ENCODE measurements around the gene ENPEP.

ENPEP gene

DNA sequence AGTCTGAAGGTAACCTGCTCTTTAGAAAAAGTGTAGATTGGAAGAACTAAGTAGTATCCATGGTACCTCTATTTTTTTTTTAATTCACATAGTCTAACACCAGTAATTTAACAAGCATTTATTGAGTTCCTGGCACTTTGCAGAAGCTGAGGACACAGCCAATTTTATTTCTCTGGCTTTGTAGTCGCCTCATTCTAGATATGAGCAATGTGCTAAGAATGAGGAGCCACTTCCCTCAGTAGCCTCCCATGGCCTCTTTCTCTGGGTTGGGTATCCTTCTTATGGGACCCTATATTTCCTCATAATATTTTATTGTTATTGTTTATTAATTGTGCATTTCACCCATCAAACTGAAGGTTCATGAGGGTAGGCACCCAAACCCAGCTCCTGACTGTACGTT, 67.6 kb downstream of the ENPEP start:
- Histone ChIP-seq H3K36me3 (ENCODE audit: low read length) (no peaks in the 10 kb centered on the region), H4K20me1 (ENCODE audit: low read depth, low read length) (no peaks in the 10 kb centered on the region), H3K9ac (ENCODE audit: low read length) (no peak overlapping the region), H3K4me3 (ENCODE audit: insufficient read depth, low read length, poor library complexity, severe bottlenecking) (no peak overlapping the region), H3F3A (ENCODE audit: insufficient read depth) (no peaks in the 10 kb centered on the region), H3K27ac (ENCODE audit: low read depth, low read length) (no peak overlapping the region), H3K9me3 (ENCODE audit: insufficient read depth, low read length) (no peaks in the 10 kb centered on the region), H3K27me3 (ENCODE audit: low read length) (no peaks in the 10 kb centered on the region), H3K9me2 (replicated peaks; ENCODE audit: insufficient read depth, low read length) (no peaks in the 10 kb centered on the region), H3K4me2 (ENCODE audit: low read depth, low read length, poor library complexity, severe bottlenecking) (no peak overlapping the region), H3K79me2 (ENCODE audit: insufficient read depth, low read length) (no peaks in the 10 kb centered on the region), H2AFZ (ENCODE audit: low read depth, low read length, severe bottlenecking) (no peak overlapping the region)
- TF ChIP-seq, protein P1, sequence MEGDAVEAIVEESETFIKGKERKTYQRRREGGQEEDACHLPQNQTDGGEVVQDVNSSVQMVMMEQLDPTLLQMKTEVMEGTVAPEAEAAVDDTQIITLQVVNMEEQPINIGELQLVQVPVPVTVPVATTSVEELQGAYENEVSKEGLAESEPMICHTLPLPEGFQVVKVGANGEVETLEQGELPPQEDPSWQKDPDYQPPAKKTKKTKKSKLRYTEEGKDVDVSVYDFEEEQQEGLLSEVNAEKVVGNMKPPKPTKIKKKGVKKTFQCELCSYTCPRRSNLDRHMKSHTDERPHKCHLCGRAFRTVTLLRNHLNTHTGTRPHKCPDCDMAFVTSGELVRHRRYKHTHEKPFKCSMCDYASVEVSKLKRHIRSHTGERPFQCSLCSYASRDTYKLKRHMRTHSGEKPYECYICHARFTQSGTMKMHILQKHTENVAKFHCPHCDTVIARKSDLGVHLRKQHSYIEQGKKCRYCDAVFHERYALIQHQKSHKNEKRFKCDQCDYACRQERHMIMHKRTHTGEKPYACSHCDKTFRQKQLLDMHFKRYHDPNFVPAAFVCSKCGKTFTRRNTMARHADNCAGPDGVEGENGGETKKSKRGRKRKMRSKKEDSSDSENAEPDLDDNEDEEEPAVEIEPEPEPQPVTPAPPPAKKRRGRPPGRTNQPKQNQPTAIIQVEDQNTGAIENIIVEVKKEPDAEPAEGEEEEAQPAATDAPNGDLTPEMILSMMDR (IDR thresholded peaks at IDR 0.05; ENCODE audit: insufficient read depth, low read length, poor library complexity, severe bottlenecking) = no peak
- TF ChIP-seq EZH2phosphoT487 (conservative IDR thresholded peaks at IDR 0.05; ENCODE audit: low read length) = no peak

DNA sequence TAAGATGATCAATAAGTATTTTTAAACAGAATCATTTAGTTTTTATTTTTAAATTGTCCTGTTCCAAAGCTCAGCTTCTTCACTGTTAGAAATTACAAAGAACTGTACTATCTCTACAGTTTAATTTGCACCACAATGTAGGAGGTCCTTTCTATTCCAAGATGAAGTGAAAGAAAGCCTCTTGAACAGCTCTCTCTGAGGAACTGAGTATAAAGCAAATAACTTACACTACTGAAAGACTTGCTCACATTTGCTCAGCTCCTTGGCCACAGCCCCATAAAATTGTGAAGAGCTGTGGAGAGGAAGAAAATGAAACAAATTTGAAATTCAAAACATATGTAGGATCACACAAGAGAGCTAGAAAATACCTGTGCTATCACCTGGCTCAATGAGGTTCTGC, 68.6 kb downstream of the ENPEP start:
- Histone ChIP-seq H3K4me3 (ENCODE audit: insufficient read depth, low read length, poor library complexity, severe bottlenecking) (no peak overlapping the region), H4K20me1 (ENCODE audit: low read depth, low read length) (no peaks in the 10 kb centered on the region), H3K27me3 (ENCODE audit: low read length) (no peaks in the 10 kb centered on the region), H3K9me3 (ENCODE audit: insufficient read depth, low read length) (no peaks in the 10 kb centered on the region), H3K9ac (ENCODE audit: low read length) (no peak overlapping the region), H3K36me3 (ENCODE audit: low read length) (no peaks in the 10 kb centered on the region), H3F3A (ENCODE audit: insufficient read depth) (no peaks in the 10 kb centered on the region), H3K4me2 (ENCODE audit: low read depth, low read length, poor library complexity, severe bottlenecking) (no peak overlapping the region), H3K79me2 (ENCODE audit: insufficient read depth, low read length) (no peaks in the 10 kb centered on the region), H2AFZ (ENCODE audit: low read depth, low read length, severe bottlenecking) (no peak overlapping the region), H3K27ac (ENCODE audit: low read depth, low read length) (no peak overlapping the region), H3K9me2 (replicated peaks; ENCODE audit: insufficient read depth, low read length) (no peaks in the 10 kb centered on the region)
- TF ChIP-seq, protein P1 (IDR thresholded peaks at IDR 0.05; ENCODE audit: insufficient read depth, low read length, poor library complexity, severe bottlenecking) = no peak

DNA sequence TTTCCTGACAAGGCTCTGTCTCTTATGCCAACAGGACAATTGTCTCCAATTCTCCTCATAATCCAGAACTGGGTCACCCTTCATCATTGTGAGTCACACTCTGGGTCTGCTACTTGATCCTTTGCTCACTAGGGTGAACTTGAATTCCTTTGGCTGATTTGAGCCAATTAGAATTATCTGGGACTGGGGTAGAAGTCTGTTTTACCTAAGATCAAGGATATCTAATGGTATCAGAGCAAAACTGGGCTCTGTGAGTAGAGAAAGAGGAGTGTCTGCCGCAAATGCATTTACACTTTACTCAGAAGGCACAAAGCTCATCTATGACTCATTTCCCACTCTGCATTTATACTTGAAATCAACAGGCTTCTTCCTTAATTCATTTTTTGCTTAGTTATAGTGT, 74.3 kb downstream of the ENPEP start:
- TF ChIP-seq, protein P1 (IDR thresholded peaks at IDR 0.05; ENCODE audit: insufficient read depth, low read length, poor library complexity, severe bottlenecking) = no peak
- no peak for TF ChIP-seq EZH2phosphoT487 (conservative IDR thresholded peaks at IDR 0.05; ENCODE audit: low read length)
- Histone ChIP-seq H2AFZ (ENCODE audit: low read depth, low read length, severe bottlenecking) (no peak overlapping the region), H3K9me2 (replicated peaks; ENCODE audit: insufficient read depth, low read length) (no peaks in the 10 kb centered on the region), H3K4me3 (ENCODE audit: insufficient read depth, low read length, poor library complexity, severe bottlenecking) (no peak overlapping the region), H3K9me3 (ENCODE audit: insufficient read depth, low read length) (no peaks in the 10 kb centered on the region), H4K20me1 (ENCODE audit: low read depth, low read length) (no peaks in the 10 kb centered on the region), H3K27ac (ENCODE audit: low read depth, low read length) (no peak overlapping the region), H3K27me3 (ENCODE audit: low read length) (no peaks in the 10 kb centered on the region), H3K4me2 (ENCODE audit: low read depth, low read length, poor library complexity, severe bottlenecking) (no peak overlapping the region), H3K36me3 (ENCODE audit: low read length) (no peaks in the 10 kb centered on the region), H3F3A (ENCODE audit: insufficient read depth) (no peaks in the 10 kb centered on the region), H3K9ac (ENCODE audit: low read length) (no peak overlapping the region), H3K79me2 (ENCODE audit: insufficient read depth, low read length) (no peaks in the 10 kb centered on the region)

DNA sequence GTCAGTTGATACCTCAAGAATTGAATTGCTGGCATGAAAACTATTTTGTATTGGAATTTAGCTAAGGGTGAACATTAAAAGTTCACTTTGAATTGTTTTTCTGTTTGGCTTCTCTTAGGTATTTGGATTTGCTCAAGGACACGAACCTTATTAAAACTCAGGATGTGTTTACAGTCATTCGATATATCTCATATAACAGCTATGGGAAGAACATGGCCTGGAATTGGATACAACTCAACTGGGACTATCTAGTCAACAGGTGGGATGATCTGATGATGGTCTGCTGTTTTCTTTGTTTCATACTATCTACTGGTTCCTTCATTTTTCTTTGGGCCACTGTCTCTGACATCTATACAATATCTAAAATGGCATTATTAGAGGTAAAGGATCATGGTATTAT, 77.2 kb downstream of the ENPEP start:
- TF ChIP-seq, protein P1 (IDR thresholded peaks at IDR 0.05; ENCODE audit: insufficient read depth, low read length, poor library complexity, severe bottlenecking) = no peak
- TF ChIP-seq EZH2phosphoT487 (conservative IDR thresholded peaks at IDR 0.05; ENCODE audit: low read length) = no peak
- Histone ChIP-seq H4K20me1 (ENCODE audit: low read depth, low read length) (no peaks in the 10 kb centered on the region), H3F3A (ENCODE audit: insufficient read depth) (no peaks in the 10 kb centered on the region), H3K79me2 (ENCODE audit: insufficient read depth, low read length) (no peaks in the 10 kb centered on the region), H2AFZ (ENCODE audit: low read depth, low read length, severe bottlenecking) (no peak overlapping the region), H3K36me3 (ENCODE audit: low read length) (no peaks in the 10 kb centered on the region), H3K4me3 (ENCODE audit: insufficient read depth, low read length, poor library complexity, severe bottlenecking) (no peak overlapping the region), H3K9me3 (ENCODE audit: insufficient read depth, low read length) (no peaks in the 10 kb centered on the region), H3K9me2 (replicated peaks; ENCODE audit: insufficient read depth, low read length) (no peaks in the 10 kb centered on the region), H3K27me3 (ENCODE audit: low read length) (no peaks in the 10 kb centered on the region), H3K9ac (ENCODE audit: low read length) (no peak overlapping the region), H3K4me2 (ENCODE audit: low read depth, low read length, poor library complexity, severe bottlenecking) (no peak overlapping the region), H3K27ac (ENCODE audit: low read depth, low read length) (no peak overlapping the region)

Measured in SU-DHL-6 (cell line).